PC-3 (cell line): ENCODE results near the gene SLCO2A1. TPM values are rescaled to one million over a fixed set of nuclear protein-coding genes. Genes with fewer than 3 reads are reported as not detected.

ENCODE experiments used
- ATAC-seq: fragments of 200-7000 bp; cut with Tn5 transposase; 2 replicates; pipeline ENCODE4 v1.9.1; 2020; ENCODE audit warnings: mild to moderate bottlenecking, moderate library complexity
- BruUV-seq: library from RNA; stranded (reverse); fragments of 400-500 nt; replicated peaks from 2 replicates; lab custom pipeline; 2021; lab: Mats Ljungman, UMichigan
- CTCF ChIA-PET: fragments of 300-600 bp; sonication (Branson Sonifier 250); formaldehyde crosslinking; loops from one replicate; lab custom pipeline; 2022; ENCODE audit warnings: antibody characterized with exemption; lab: Charles Lee
- POLR2A ChIA-PET: fragments of 300-600 bp; sonication (Branson Sonifier 250); formaldehyde crosslinking; loops from one replicate; lab custom pipeline; 2022; ENCODE audit warnings: antibody characterized with exemption; ENCODE audit not compliant: unreplicated experiment; lab: Charles Lee
- DNase-seq: peaks from one replicate; pipeline ENCODE4 v3.0.0-alpha.2; 2015
- H2AFZ ChIP-seq: fragments of 300-600 bp; sonication (generic); 2 replicates; pipeline ENCODE4 v1.6.0; 2016; ENCODE audit warnings: antibody characterized with exemption, low read length
- H3F3A ChIP-seq: fragments of 300-600 bp; sonication (generic); one replicate; pipeline ENCODE4 v1.6.0; 2017; ENCODE audit warnings: antibody characterized with exemption, low read length, control low read depth, mild to moderate bottlenecking; ENCODE audit not compliant: unreplicated experiment
- H3K27ac ChIP-seq: fragments of 300-600 bp; sonication (generic); 2 replicates; pipeline ENCODE4 v1.5.1; 2016; ENCODE audit warnings: mild to moderate bottlenecking, low read length
- H3K27me3 ChIP-seq: fragments of 300-600 bp; sonication (generic); 2 replicates; pipeline ENCODE4 v1.6.1; 2016; ENCODE audit warnings: low read length, mixed read lengths
- H3K36me3 ChIP-seq: fragments of 300-600 bp; sonication (generic); 2 replicates; pipeline ENCODE4 v1.6.1; 2016; ENCODE audit warnings: low read depth, mixed run types, low read length, mixed read lengths
- H3K4me1 ChIP-seq: fragments of 300-600 bp; sonication (generic); 2 replicates; pipeline ENCODE4 v1.5.1; 2016; ENCODE audit warnings: low read length; ENCODE audit not compliant: insufficient read depth
- H3K4me2 ChIP-seq: fragments of 300-600 bp; sonication (generic); 2 replicates; pipeline ENCODE4 v1.6.0; 2016; ENCODE audit warnings: low read length
- H3K4me3 ChIP-seq: fragments of 300-600 bp; sonication (generic); 2 replicates; pipeline ENCODE4 v1.5.1; 2016; ENCODE audit warnings: mild to moderate bottlenecking, low read length, mixed read lengths
- H3K79me2 ChIP-seq: fragments of 300-600 bp; sonication (generic); 2 replicates; pipeline ENCODE4 v1.6.1; 2017; ENCODE audit warnings: low read length, mixed read lengths
- H3K9ac ChIP-seq: fragments of 300-600 bp; sonication (generic); 2 replicates; pipeline ENCODE4 v1.6.0; 2016; ENCODE audit warnings: mild to moderate bottlenecking, low read length
- H3K9me2 ChIP-seq: fragments of 300-600 bp; sonication (generic); replicated peaks from 2 replicates; pipeline ENCODE4 v1.6.1; 2016; ENCODE audit warnings: mixed run types, low read length, mixed read lengths
- H3K9me3 ChIP-seq: fragments of 300-600 bp; sonication (generic); 2 replicates; pipeline ENCODE4 v1.6.1; 2016; ENCODE audit warnings: low read length, mixed read lengths
- H4K20me1 ChIP-seq: fragments of 300-600 bp; sonication (generic); 2 replicates; pipeline ENCODE4 v1.6.1; 2016; ENCODE audit warnings: low read length, mixed read lengths
- CTCF ChIP-seq: fragments of 300-600 bp; sonication (generic); conservative IDR thresholded peaks from 2 replicates; pipeline ENCODE4 v1.5.1; 2017; ENCODE audit warnings: antibody characterized with exemption, low read depth, mild to moderate bottlenecking, low read length
- EZH2 ChIP-seq: fragments of 300-600 bp; sonication (generic); IDR thresholded peaks from one replicate; pipeline ENCODE4 v1.6.1; 2017; ENCODE audit warnings: antibody characterized with exemption, mild to moderate bottlenecking, low read length; ENCODE audit not compliant: unreplicated experiment
- EZH2phosphoT487 ChIP-seq: fragments of 300-600 bp; sonication (generic); IDR thresholded peaks from 2 replicates; pipeline ENCODE4 v1.6.1; 2018; ENCODE audit warnings: mild to moderate bottlenecking, antibody characterized with exemption, low read length, borderline replicate concordance
- intact Hi-C: fragments of 100-400 bp; cut with micrococcal nuclease; formaldehyde crosslinking; loops from 2 replicates; pipeline ENCODE4 v1.9.0; 2023
- total RNA-seq: library from RNA; depleted of rRNA; stranded (reverse); fragments of >200 nt; gene quantifications from 2 replicates; pipeline ENCODE4 v1.2.3, GENCODE V29; 2014

The SLCO2A1 gene
- total RNA-seq, 1 experiment from 2014 or later, result not detected

GRCh38 chr3:133925960-133926735 is 103.6 kb downstream of the SLCO2A1 start:
- TF ChIP-seq EZH2phosphoT487, result no peak
- TF ChIP-seq CTCF, result no peak
- no peak for TF ChIP-seq EZH2
- BruUV-seq, result no TSS peak

DNA sequence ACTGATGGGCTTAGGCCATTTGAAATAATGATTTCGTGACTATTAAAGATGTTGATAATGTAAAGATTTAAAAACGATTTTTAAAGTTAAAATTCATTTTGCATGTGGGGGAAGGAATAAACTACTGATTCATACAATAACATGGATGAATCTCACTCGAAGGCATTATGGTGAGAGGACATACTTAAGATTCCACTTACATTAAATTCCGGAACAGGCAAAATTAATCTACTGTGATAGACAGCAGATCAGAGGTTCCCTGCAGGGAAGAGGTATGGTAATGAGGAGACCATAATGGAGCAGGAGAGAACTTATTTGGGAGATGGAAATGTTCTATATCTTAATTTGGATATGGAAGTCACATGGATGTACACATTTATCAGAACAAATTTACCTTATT is 105.7 kb downstream of the SLCO2A1 start:
- DNase-seq, result no peak
- no peak for ATAC-seq
- no peaks in the 10 kb centered on the region for H3K79me2 ChIP-seq
- H3K4me2 ChIP-seq, result no peak overlapping the region
- no peaks in the 10 kb centered on the region for H4K20me1 ChIP-seq
- H3K4me3 ChIP-seq, result no peak overlapping the region
- BruUV-seq, result no TSS peak
- TF ChIP-seq CTCF (no peak), EZH2 (no peak), EZH2phosphoT487 (no peak)
- H3K27me3 ChIP-seq, result no peaks in the 10 kb centered on the region
- no peaks in the 10 kb centered on the region for H3K36me3 ChIP-seq
- H3K4me1 ChIP-seq, result no peaks in the 10 kb centered on the region
- no peaks in the 10 kb centered on the region for H3F3A ChIP-seq
- H2AFZ ChIP-seq, result no peak overlapping the region
- intact Hi-C loops, result no loop called here
- H3K9me2 ChIP-seq, result no peaks in the 10 kb centered on the region
- ChIA-PET CTCF (no interaction called here), POLR2A (no interaction called here)
- H3K9me3 ChIP-seq, result no peaks in the 10 kb centered on the region
- no peak overlapping the region for H3K9ac ChIP-seq
- H3K27ac ChIP-seq, result no peak overlapping the region

More at GRCh38 chr3:133925960-133926735, 103.6 kb downstream of the SLCO2A1 start:
- POLR2A ChIA-PET, result interaction anchor here (0.6 kb wide), 1 partner anchor 317 kb away, joined by 3 read pairs; no protein-coding TSS in a partner anchor
- ATAC-seq, result no peak
- Histone ChIP-seq H3K4me1 (no peaks in the 10 kb centered on the region), H3K4me3 (no peak overlapping the region), H3K79me2 (no peaks in the 10 kb centered on the region), H3K9me2 (no peaks in the 10 kb centered on the region), H3K9me3 (no peaks in the 10 kb centered on the region), H4K20me1 (no peaks in the 10 kb centered on the region), H2AFZ (no peak overlapping the region), H3K27me3 (no peaks in the 10 kb centered on the region), H3K9ac (no peak overlapping the region), H3K27ac (no peak overlapping the region), H3K4me2 (no peak overlapping the region), H3K36me3 (no peaks in the 10 kb centered on the region), H3F3A (no peaks in the 10 kb centered on the region)
- intact Hi-C loops, result loop anchor here (5.0 kb wide), 1 partner anchor 264 kb away; the partner anchor contains the start of gene TOPBP1
- CTCF ChIA-PET, result no interaction called here
- no peak for DNase-seq

GRCh38 chr3:133921592-133921991 is 108.1 kb downstream of the SLCO2A1 start:
- intact Hi-C loops, result no loop called here
- H3K9me3 ChIP-seq, result no peaks in the 10 kb centered on the region
- H3K4me2 ChIP-seq, result no peak overlapping the region
- no peaks in the 10 kb centered on the region for H3K27me3 ChIP-seq
- ATAC-seq, result no peak
- H2AFZ ChIP-seq, result no peak overlapping the region
- H3K9ac ChIP-seq, result no peak overlapping the region
- H3K27ac ChIP-seq, result no peak overlapping the region
- no peak for TF ChIP-seq EZH2
- TF ChIP-seq CTCF, result no peak
- TF ChIP-seq EZH2phosphoT487, result no peak
- ChIA-PET CTCF (no interaction called here), POLR2A (no interaction called here)
- H4K20me1 ChIP-seq, result no peaks in the 10 kb centered on the region
- no peaks in the 10 kb centered on the region for H3F3A ChIP-seq
- no peaks in the 10 kb centered on the region for H3K9me2 ChIP-seq
- H3K79me2 ChIP-seq, result no peaks in the 10 kb centered on the region
- no peaks in the 10 kb centered on the region for H3K4me1 ChIP-seq
- DNase-seq, result no peak
- no TSS peak for BruUV-seq
- H3K36me3 ChIP-seq, result no peaks in the 10 kb centered on the region
- H3K4me3 ChIP-seq, result no peak overlapping the region
